ENCODE measurements around the gene CER1.

Gene CER1

DNA sequence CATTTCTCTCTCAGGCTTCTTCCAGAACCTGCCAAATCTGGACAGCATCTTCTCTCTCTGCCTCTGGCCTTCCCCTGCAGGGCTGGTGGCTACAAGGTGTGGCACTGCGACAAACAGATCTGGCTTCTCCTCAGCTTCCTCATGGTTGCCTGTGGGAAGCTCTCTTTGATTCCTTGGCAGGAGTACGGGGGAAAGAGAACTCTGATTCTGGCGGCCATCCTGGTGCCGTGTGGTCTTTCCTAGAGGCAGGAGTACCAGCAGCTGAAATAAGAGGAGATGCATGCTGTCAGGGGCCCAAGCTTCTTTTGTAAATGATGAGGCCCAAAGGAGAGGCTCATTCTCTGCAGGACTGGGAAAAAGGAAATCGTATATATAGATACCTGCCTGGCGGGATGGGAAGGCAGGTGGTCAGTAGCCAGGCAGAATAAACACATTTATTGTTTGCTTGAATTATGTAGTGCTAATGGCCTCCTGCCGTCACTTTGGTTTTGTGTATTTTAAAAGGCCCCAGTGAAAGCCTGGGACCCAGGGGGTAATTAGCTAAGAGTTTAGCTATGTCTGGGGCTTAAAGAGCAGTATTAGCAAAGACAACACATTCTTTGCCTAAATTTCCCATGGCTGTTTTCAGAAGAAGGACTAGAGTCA is at the start of gene CER1:
Gene CER1 (minus strand): TSS at position 343 of the 645 bp plus-strand sequence. CDS start 61 bp downstream, at position 282.
- in situ Hi-C loops (cut with MboI; ENCODE audit: low pct_unique_long_range_greater_than_20kb, low sequenced_read_pairs), result no loop called here
- DNase-seq, result no peak

- in situ Hi-C loops (cut with MboI; ENCODE audit: low pct_unique_long_range_greater_than_20kb, low sequenced_read_pairs), result loop anchor here (25.0 kb wide), 1 partner anchor 158 kb away; no protein-coding TSS in a partner anchor
- DNase-seq, result no peak
Measured at GRCh38 chr9:14770592-14770991, 48.1 kb upstream of the CER1 start.

DNA sequence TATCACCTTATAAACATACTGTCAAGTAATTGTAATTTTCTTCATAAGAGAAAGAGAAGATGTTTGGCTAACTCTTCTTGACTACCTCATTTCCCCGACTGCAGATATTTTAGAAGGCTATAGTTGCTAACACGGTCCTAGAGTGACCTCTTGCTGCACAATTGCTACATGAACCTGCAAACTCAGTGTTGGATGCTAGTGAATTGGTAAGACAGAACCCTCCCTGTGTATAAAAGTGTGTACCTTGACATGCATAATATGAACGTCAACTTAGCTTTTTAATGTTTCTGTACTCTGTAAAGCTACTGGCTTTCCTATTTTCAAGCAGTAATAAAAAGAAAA is 46.7 kb upstream of the CER1 start:
- in situ Hi-C loops (cut with MboI; ENCODE audit: low pct_unique_long_range_greater_than_20kb, low sequenced_read_pairs), result loop anchor here (25.0 kb wide), 1 partner anchor 157 kb away; no protein-coding TSS in a partner anchor
- peak; percentile 35 for DNase-seq

GRCh38 chr9:14768405-14769229 is 46.1 kb upstream of the CER1 start:
- in situ Hi-C loops (cut with MboI; ENCODE audit: low pct_unique_long_range_greater_than_20kb, low sequenced_read_pairs), result loop anchor here (25.0 kb wide), 1 partner anchor 156 kb away; no protein-coding TSS in a partner anchor

GRCh38 chr9:14766299-14766698 is 43.8 kb upstream of the CER1 start:
- DNase-seq, result no peak
- in situ Hi-C loops (cut with MboI; ENCODE audit: low pct_unique_long_range_greater_than_20kb, low sequenced_read_pairs), result loop anchor here (25.0 kb wide), 1 partner anchor 154 kb away; no protein-coding TSS in a partner anchor

More at GRCh38 chr9:14768405-14769229, 46.1 kb upstream of the CER1 start:
- peak; percentile 74 for DNase-seq

GRCh38 chr9:14761584-14761983 is 39.1 kb upstream of the CER1 start:
- DNase-seq, result no peak
- in situ Hi-C loops (cut with MboI; ENCODE audit: low pct_unique_long_range_greater_than_20kb, low sequenced_read_pairs), result loop anchor here (25.0 kb wide), 1 partner anchor 149 kb away; no protein-coding TSS in a partner anchor

DNA sequence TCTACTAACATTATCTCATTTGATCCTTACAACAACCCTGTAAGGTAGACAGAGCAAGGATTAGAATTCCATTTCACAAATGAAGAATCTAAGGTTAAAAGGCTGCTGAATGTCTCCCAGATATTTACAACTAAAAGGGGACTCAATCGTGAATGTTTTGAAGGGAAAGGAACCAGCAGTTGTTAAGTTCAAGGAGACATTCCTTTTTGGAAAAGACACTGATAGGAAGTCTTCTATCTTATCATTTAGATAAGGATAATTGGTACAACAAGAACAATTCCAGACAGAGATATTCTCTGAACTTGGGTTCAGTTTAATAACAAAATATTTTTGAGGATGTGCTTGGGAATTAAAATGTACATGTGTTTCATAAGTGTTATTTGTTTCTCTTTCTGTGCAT is 37.5 kb upstream of the CER1 start:
- in situ Hi-C loops (cut with MboI; ENCODE audit: low pct_unique_long_range_greater_than_20kb, low sequenced_read_pairs), result loop anchor here (25.0 kb wide), 1 partner anchor 148 kb away; no protein-coding TSS in a partner anchor
- DNase-seq, result no peak

GRCh38 chr9:14756291-14756690 is 33.8 kb upstream of the CER1 start:
- no peak for DNase-seq
- in situ Hi-C loops (cut with MboI; ENCODE audit: low pct_unique_long_range_greater_than_20kb, low sequenced_read_pairs), result loop anchor here (25.0 kb wide), 1 partner anchor 144 kb away; no protein-coding TSS in a partner anchor

DNA sequence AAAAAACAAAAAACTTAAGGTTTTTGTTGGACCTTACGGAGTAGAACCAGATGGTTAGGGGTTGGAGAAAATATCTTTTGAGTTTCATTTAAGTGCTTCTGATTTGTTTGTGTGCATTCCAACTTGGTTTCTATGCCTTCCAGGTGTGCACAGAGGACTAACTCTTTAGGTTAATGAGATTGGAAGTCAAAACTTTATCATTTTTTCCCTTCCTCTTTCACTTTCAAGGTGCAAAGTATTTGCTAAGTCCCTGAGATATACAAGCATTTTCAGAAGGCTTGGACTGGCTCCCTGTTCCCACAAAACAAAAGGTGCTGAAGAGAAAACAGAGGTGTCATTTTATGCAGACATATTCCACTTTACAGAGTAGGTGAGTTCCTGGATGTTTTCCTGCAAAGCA is 30.3 kb upstream of the CER1 start:
- in situ Hi-C loops (cut with MboI; ENCODE audit: low pct_unique_long_range_greater_than_20kb, low sequenced_read_pairs), result loop anchor here (25.0 kb wide), 1 partner anchor 141 kb away; no protein-coding TSS in a partner anchor

GRCh38 chr9:14752271-14752670 is 29.7 kb upstream of the CER1 start:
- no peak for DNase-seq
- in situ Hi-C loops (cut with MboI; ENCODE audit: low pct_unique_long_range_greater_than_20kb, low sequenced_read_pairs), result loop anchor here (25.0 kb wide), 1 partner anchor 140 kb away; no protein-coding TSS in a partner anchor

More for the DNA sequence above, 30.3 kb upstream of the CER1 start:
- DNase-seq, result no peak

- in situ Hi-C loops (cut with MboI; ENCODE audit: low pct_unique_long_range_greater_than_20kb, low sequenced_read_pairs), result loop anchor here (25.0 kb wide), 1 partner anchor 139 kb away; no protein-coding TSS in a partner anchor
- DNase-seq, result no peak
Measured at GRCh38 chr9:14750821-14751220, 28.3 kb upstream of the CER1 start.

- DNase-seq, result no peak
- in situ Hi-C loops (cut with MboI; ENCODE audit: low pct_unique_long_range_greater_than_20kb, low sequenced_read_pairs), result loop anchor here (25.0 kb wide), 1 partner anchor 137 kb away; no protein-coding TSS in a partner anchor
Measured at GRCh38 chr9:14749741-14750211, 27.2 kb upstream of the CER1 start.

DNA sequence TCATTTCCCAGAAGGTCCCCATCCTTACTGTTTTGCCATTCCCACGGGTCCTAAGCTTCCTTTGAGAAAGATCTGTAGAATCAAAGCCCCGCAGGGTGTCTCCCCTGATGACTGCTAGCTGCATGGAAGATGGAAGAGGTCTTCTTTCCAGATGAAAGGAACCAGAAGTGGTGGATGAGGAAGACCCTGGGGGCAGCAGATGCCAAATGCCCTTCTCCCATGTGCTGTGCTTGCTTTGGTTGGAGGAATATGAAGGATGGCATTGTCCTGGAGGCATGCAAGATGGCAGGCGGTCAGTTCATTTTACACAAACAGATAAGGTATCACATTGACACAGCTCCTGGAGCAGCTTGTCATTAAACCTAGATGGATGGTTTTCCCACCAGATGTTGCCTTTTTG is 25.8 kb upstream of the CER1 start:
- in situ Hi-C loops (cut with MboI; ENCODE audit: low pct_unique_long_range_greater_than_20kb, low sequenced_read_pairs), result no loop called here
- no peak for DNase-seq

DNA sequence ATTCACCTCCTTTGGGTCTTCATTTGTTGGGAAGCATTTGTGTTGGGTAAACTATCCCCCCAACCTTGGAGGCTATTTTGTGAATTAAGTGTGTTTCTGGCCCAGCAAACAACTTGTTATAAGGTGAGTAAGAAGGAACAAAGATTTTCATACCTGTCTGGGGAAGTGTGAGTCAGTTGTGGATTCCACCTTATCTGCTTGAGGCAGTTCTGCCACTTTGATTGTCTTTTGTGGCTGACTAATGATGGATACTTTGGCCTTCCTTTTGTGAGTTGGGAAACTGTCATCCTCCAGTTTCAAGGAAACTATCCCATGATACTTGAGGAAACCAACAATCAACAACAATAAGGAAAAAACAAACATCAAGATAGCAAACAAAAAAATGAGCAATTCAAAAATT is 24.6 kb upstream of the CER1 start:
- in situ Hi-C loops (cut with MboI; ENCODE audit: low pct_unique_long_range_greater_than_20kb, low sequenced_read_pairs), result no loop called here
- no peak for DNase-seq

DNA sequence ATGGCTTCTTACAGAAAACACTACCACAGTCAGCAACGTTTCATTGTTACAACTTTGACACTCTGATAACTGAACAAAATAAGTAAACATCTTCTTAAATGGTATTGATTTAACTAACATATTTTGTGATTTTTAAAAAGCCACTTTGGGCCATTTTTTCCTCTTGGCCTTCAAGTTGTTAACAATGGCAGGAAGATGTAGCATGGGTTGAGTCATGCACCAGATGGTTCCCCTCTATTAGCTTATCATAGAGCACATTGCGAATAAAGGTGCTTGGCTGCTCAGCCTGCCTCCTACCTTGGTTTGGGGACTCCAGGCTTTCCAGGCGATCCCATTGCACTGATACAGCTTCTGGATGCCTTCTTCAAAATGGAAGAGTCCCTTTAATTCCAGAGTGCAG is 24.1 kb upstream of the CER1 start:
- DNase-seq, result no peak
- in situ Hi-C loops (cut with MboI; ENCODE audit: low pct_unique_long_range_greater_than_20kb, low sequenced_read_pairs), result no loop called here

DNA sequence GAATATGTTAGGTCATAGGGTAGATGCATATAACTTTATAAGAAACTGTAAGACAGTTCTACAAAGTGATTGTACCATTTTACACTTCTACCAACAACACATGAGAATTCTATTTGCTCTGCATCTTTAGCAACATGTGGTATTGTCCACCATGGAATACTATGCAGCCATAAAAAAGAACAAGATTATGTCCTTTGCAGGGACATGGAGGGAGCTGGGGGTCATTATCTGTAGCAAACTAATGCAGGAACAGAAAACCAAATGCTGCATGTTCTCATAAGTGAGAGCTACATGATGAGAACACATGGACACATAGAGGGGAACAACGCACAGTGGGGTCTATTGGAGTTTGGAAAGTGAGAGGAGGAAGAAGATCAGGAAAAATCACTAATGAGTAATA is 22.2 kb upstream of the CER1 start:
- in situ Hi-C loops (cut with MboI; ENCODE audit: low pct_unique_long_range_greater_than_20kb, low sequenced_read_pairs), result no loop called here

DNA sequence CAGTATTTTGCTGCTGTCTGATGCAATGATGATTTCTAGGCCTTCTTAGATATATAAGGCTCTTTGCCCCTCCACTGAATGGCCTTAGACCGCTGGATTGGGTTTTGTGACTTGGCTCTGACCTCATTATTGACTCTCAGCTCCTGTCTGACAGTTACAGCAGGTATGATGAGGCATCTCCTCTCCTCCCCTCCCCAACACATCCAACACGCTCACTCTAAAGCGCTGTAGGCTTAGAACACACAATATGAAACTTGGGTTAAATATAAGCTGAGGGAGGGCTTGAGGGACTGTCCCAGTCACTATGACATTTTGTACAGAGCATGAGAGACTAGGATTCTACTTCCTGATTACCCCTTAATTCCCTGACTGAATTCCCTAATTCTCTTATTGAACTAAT is 18.8 kb upstream of the CER1 start:
- DNase-seq, result no peak
- in situ Hi-C loops (cut with MboI; ENCODE audit: low pct_unique_long_range_greater_than_20kb, low sequenced_read_pairs), result no loop called here

More for the DNA sequence above, 22.2 kb upstream of the CER1 start:
- DNase-seq, result no peak

DNA sequence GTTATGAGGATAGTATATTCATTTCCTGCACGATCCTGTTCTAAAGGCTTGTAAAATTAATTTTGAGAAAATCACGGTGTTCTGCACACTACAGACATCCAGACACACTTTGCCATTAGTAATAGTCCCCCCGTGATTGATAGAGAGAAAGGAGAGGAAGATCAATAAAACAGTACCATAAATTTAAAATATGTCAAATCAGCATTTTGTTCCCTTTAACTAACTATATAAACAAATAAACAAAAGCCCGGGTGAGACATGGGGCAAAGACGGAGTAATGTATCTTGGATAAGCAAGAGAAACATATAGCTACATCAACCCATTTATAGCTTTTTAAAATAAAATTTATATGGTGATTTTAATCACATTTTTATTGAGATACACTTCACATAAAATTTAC is 10.6 kb upstream of the CER1 start:
- in situ Hi-C loops (cut with MboI; ENCODE audit: low pct_unique_long_range_greater_than_20kb, low sequenced_read_pairs), result no loop called here
- DNase-seq, result no peak

DNA sequence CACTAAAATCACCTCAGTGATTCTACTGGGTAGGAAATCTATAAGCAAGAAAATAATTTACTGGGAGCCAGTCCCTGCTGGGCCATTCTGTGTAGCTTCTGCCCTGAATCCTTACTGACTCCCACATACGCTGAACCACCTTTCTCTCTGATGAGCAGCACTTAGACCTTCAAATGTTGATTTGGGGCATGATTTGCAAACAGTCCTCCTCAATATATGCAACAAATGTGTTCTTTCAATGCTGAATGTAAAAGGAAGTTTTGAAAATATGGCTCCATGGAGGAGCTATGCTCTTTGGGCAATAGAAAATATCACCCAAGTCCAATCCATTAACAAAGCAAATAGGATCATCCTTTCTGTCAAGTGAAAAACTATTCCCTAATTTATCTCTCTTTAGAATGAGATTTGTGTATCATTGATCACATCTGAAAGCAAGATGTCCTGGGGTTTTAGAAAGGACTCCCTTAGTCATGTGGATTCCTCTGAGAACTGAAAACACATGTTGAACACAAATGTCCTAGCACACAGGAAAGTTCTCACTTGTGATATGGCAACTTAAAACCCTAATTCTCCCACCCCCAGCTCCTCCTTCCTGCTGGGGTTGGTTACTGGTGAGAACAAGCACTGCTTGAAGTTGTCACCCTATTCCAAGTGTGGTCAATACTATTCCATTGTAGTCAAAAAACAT is 8.9 kb upstream of the CER1 start:
- in situ Hi-C loops (cut with MboI; ENCODE audit: low pct_unique_long_range_greater_than_20kb, low sequenced_read_pairs), result no loop called here
- no peak for DNase-seq

All from KBM-7 (cell line).